GM21717 (cell line): ENCODE data around the gene GPRIN1.

Experiments used
- ATAC-seq: cut with Tn5 transposase; IDR thresholded peaks from one replicate; pipeline ENCODE4 v1.9.1; 2021; ENCODE audit warnings: mild to moderate bottlenecking, moderate library complexity; ENCODE audit not compliant: unreplicated experiment

GPRIN1 gene

DNA sequence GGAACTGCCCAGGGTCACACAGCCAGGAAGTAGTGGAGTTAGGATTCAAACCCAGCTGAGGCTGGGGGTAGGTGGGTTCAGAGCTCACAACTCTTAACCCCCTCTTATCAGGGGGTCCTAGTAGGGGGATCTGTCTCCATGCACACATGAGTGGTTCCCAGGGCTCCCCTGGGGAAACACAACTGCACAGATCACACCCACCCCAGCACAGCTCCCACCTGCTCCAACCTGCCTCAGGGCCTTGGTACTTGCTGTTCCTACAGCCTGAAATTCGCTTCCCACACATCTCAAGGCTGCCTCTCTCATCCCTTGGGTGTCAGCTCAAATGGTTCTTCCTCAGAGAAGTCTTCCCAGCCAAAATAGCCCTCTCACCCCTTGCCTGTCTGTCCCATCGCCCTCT, 15.6 kb upstream of the GPRIN1 start:
- no peak for ATAC-seq

DNA sequence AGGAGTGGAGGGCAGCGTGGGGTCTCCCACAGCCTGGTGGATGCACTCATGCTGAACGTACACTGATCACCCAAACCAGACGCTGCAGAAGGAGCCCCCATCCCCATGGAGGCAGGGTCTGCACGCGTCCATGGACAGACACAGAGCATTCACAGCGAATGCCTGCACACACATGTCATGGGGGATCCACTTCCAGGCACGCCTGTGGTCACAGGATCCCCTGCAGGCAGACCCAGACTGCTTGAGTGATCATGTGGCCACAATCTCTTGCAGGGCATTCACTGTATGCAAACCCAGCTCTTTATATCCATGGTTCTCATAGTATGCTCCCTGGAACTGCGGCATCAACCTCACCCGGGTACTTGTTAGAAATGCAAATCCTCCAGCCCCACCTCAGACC, 15.0 kb upstream of the GPRIN1 start:
- ATAC-seq: no peak

DNA sequence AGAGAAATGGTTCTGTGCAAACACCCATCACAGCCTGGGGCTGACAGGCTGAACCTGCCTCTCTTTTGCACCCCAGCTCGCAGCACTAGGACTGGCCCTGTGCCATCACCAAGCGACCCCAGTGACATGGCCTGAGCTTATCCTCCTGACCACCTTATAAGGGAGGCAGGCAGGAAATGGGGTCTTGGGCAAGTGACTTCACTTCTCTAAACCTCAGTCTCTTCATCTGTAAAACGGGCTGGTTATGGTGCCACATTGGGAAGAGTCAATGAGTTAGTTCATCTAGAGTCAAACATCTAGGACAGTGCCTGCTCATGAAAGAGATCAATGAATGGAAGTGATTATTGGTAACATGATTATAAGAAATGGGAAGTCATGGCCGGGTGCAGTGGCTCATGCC, 14.2 kb upstream of the GPRIN1 start:
- no peak for ATAC-seq

DNA sequence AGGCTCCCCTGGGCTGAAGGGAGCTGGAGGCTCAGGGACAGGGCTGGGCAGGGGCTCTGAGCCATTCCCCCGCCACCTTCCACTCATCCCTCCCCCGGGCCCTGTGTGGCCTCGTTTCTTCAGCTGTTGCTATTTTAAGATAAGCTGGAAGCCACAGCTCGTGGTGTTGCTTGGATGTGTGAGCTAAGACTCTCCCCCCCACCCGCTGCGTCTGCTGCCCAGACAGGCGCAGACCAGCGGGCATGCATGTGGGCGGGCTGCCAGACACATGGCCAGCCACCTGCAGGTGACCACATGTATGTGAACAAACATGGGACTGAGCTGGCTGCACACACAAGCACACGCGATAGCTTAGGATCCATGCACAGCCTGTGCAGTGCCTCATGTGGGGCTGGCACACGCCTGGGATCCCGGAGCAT, 11.7 kb upstream of the GPRIN1 start:
- no peak for ATAC-seq

DNA sequence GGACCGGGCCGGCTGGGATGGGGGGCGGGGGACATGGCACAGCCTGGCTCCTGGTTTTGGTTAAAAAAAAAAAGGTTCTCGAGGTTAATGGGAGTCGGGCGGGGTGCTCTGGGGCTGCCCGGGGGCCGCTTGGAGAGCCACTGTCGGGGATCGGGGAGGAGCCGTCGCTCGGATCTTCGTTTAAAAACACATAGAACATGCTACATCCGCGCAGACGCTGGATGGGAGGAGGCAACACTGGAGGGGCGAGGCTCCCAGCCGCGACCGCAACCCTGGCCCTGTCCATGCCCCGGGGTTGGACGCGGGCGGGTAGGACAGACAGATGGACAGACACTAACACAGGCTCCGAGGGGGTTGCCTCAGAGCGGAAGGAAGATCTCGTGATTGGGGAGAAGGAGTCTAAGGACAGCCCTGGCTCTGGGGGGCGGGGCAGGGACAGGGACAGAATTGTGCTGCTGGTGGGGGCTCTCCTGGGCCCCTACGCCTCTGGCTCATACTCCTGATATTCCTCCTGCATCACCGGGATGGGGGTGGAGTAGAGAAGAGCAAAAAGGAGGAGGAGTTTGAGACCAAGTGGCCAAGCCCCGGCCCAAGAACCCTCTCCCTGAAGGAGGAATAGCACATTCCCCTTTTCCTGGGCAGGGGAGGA, 10.5 kb upstream of the GPRIN1 start:
- ATAC-seq: no peak

DNA sequence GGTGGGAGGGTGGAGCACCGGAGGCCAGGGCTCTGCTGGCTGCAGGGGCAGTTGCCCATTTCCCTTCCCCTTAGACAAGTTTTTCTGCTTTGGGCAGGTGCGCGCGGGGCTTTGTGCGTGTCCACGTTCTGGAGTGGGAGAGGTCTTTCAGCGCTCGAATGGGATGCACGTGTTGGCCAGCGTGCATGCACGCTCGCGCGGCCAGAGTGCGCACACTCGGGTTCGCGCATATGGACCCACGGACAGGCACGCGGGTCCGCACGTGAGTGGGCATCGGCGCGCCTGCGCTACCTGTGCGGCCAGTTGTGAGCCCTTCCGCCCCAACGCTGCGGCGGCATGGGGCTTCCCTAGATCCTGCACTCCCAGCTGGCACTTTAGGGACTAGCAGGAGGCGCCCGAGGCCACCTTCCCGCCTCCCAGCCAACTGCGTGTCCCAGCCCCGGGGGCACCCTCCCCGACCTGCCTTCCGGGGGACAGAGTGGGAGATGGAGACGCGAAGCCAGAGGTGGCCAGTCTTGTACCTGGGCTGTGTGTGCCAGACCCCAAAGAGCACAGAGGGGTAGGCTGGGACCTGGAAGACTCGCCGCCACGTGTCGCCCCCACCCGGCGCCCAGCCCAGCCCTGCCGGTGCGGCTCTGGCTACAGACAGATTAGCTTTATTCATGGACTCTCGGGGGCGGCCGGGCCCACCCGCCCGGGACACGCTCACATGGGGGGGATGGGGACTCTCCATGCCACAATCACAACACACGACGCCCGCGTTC, 9.8 kb upstream of the GPRIN1 start:
- no peak for ATAC-seq

DNA sequence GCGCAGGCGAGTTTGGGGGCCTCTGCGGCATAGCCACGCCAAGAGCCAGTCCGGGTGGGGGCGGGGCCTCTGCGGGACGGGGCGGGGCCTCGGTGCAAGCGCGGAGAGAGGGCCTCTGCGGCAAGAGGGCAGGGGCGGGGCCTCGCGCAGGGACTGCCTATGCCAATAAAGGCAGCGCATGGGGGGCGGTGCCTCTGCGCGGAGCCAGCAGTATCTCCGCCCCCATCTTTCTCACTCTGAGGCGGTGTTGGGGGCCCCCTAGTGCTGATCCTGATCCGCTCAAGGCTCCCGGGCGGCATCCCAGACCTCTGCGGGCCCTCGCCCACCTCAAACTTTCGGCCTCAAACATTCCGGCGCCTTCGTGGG, 9.2 kb upstream of the GPRIN1 start:
- ATAC-seq: peak; percentile 65

DNA sequence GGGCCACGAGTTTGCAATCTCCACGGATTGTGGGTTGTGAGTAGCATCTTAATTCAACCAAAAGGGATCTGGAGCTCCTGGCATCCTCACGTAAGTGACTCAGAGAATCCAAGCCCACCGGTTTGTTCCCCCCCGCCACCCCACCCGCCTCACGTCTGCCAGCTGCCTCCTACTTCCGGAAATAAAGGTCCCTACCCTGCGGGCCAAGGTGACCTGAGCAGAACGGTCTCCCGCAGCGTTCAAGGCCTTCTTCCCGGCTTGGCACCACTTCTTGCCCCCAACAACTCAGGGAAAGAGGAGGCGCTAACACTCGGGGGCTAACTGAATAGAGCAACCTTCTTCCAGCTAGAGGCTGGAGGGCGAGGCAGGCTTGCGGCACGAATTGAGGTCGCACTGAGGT, 8.8 kb upstream of the GPRIN1 start:
- no peak for ATAC-seq

DNA sequence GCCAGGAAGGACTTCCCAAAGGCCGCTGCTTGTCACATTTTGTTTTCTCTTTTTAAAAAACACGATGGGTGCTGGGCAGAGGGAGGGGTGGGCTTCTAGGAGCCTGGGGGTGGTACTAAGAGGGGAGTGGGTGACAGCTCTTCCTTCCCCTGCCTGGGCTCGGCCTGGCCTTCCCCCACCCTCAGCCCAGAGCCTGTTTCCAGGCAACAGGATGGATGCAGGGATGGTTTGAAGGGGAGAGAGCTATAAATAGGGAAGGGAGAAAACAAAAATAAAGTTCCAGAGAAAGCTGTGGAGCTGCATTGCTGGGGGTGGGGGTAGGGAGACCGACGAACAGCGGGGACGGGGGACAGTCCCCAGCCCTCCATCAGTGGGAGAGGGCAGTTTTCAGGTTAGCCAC, 6.6 kb upstream of the GPRIN1 start:
- ATAC-seq: no peak

DNA sequence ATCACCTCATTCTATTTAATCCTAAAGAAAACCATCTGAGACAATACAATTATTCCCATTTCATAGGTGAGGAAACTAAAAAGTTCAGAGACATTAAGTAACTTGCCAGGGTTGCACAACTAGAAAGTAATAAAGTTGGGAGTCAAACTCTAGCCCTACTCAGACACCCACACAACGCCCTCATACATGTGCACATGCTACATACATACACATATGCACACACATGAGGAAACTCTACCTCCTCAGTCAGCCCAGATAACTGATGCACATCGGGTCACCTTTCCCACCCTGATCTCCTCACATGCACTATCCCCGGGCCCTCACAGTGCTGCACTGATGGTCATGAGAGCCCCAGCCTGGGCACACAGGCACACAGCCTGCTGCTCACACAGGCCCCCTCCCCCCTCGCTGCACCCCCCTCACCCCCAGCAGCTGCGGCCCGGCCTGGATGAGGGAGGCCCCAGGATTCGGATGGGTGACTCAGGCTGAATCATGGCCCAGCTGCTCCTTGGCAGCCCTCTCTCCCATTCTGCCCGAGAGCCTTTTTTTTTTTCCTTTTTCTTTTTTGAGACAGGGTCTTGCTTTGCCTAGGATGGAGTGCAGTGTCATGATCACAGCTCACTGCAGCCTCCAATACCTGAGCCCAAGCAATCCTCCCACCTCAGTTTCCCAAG, 5.0 kb upstream of the GPRIN1 start:
- ATAC-seq: no peak

DNA sequence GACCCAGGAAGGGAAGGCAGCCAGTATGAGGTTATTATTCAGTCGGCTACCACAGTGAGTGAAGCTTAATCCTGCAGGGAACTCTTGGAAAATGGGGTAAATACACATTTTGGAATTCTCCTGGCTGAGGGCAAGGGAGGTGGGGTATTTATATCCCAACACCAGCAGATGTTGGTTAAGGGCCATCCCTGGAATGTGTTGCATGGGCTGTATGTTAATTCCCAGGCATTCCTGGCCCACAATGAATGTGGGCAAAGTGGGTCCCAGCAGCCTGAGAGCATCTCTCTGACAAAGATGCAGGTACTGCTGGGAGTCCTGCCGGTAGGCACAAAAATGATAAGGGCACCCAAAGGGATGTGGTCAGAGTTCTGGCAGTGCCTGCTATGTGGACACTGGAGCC, 2.9 kb upstream of the GPRIN1 start:
- no peak for ATAC-seq

DNA sequence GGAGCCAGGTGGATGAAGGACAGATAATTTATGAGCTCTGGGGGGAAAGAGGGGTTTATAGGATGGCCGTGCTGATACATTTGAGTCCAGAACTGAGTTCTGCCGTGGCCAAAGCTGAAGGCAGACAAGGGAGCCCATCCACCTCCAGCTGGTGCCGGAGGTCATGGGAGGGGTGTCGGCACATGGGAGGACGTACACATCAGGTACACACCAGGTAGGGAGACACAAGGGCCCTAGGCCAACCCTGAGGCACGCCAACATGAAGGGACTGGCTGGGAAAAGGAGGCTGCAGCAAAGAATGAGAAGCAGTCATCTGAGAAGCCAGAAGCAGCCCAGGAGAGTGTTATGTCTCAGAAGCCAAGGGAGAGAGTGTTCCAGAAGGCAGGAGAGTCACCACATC, 2.1 kb upstream of the GPRIN1 start:
- ATAC-seq: no peak

DNA sequence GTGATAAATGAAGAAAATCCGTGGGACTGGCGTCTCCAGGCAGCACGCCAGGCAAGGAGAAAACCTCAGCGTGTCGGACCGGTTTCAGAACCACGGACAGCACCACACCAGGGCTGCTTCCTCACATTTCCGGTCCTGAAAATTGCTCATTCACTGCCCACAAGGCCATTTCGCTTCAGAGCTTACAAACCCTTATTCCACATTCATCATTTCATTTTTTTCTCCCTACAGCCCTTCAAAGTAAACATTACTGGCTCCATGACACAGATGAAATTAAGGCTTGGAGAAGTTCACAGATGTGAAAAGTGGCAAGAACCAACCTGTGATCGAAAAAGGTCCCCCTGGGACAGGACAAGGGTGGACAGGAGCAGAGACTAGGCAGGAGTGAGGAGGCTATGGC, 1.5 kb upstream of the GPRIN1 start:
- ATAC-seq: no peak

DNA sequence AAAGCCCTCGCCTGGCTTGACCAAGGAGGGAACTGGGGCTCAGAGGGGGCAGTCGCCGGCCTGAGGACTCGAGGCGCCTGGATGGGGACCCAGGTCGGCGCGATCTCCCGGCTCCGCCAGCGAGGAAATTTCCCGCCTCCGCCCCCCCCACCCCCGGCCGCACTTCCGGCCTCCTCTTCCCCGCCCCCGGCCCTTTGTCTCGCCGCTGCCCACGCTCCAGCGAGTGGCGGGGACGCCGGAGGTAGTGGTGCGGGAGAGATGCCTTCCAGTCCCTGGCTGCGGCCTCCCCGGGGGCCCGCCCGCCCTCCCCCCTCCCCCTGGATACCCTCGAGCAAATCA, 448 bp upstream of the GPRIN1 start:
- peak; percentile 7 for ATAC-seq

DNA sequence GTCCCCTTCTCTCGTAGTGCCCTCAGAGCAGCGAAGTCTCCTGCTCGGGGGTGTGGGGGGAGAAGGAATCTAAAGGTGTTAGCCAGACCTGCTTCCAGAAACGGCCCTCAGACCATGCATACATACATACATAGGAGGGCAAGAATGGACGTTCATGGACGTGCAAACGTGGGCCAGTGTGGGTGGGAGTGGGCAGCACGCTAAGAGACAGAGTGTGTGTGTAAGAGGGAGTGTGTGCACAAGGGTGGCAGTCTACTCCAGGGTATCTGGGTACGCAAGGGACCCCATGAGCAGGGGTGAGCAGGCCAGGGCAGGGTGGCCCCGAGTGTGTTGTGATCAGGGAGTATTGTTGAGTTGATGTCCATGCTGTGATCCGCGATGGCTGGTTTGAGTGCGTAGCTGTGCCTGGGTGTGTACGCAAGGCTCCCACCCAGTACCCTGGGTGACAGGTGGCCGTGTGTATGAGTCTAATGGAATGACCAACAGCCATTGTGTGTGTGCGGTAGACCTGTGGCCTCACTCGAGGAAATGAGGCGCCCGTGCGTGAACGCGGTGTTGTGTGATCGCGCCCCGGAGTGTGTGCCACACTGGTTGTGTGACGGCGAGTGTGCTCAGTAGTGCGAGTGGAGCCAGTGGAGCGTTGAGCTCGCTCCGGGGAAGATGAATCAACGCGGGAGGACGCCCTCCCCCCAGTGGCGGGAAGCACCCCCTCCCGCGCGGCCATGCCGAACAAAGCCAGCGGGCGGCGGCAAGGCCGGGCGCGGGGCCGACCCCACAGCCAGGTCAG, 826 bp downstream of the GPRIN1 start:
- no peak for ATAC-seq

DNA sequence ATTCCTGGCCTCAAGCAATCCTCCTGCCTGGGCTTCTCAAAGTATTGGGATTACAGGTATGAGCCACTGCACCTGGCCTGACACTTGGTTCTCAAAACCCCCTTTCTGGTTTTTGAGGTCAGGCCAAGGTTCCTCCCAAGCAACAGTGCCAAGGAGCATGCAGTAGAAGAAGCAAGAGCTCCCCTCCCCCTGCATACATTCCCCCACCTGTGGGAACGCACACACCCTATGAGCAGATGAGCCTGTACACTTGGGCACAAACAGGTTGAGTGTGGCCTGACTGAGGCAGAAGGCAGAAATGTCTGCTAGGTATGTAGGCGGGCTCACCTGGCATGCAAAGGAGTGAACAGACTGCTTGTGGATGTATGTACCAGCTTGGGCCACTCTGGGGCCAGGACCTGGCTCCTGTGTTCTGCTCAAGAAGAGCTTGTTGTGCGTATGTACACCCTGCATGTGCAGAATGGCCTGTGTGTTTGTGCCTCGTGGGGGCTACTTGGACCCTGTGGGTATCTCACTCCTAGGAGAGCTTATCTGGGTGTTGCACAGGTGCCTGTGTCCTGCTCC, 1.7 kb downstream of the GPRIN1 start:
- no peak for ATAC-seq

DNA sequence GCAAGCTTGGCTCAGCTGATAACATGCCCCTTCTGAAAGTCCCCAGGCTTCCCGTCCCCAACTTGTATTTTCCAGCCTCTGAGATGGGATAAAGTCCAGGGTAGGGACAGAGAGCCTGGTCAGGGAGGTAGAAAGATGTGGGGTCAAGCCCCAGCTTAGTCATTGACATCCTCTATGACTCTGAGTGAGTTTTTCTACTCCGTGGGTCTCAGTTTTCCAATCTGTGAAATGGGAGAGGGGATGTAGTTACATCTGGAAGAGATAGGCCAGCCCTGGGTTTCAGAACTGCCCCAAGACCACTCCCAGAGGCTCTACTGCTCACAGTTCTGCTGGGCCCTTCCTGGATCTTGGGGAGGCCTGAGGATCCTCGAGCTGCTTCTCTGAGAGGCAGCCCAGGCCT, 3.1 kb downstream of the GPRIN1 start:
- no peak for ATAC-seq

DNA sequence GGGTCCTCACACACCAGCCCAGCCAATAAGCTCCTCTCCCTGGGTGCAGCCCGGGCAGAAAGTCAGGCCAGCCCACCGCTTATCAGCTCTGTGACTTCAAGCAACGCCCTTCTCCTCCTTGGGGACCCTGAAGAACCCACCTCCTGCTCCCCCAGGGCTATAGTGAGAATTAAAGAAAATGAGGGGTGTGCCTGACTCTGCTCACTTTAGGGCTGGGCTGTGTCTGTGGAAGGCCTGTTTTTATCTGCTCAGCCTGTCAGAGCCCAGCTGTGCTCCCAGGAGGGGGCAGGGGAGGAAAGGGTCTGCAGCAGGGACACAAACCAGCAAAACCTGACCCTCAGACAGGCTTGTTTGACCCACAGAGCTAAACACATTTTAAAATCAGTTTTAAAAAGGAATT, 3.9 kb downstream of the GPRIN1 start:
- ATAC-seq: no peak

DNA sequence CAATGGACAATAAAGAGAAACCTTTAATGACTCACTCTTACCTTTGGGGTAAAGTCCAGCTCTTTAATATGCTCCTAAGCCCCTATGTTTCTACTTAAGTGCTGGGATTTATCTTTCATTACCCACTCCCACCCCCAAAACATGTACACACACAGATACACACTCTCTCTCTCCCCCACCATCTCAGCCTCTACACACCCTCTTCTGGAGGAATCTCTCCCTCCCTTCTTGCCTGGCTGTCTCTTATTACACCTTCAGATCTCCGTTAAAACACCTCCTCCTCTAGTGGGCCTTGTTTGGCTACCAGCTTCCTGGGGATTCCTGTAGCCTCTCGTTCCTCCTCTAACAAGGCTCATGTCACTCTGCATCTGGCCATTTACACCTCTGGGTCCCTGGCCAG, 6.9 kb downstream of the GPRIN1 start:
- ATAC-seq: no peak

DNA sequence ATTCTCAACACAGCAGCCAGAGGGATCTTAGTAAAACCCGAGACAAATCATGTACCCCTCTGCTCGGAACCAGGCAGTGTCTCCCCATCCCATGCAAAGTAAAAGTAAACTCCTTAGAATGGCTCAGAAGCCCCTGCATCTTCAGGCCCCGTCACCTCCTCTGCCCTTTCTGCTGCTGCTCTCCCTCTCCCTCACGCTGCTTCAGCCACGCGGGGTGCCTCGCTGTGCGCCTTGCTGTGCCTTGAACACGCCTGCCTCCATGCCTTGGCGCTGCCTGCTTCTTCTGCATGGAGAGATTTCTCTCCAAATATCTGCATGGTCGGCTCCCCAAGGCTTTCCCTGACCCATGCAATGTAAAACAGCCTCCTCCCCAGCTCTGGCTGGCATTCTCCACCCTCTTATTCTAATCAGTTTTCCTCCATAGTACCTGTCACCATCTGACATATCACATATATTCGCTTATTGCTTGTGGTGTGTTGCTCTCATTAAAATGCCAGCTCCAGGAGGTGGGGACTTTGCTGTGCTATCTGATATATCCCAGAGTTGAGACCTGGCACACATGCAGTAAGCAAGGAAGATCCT, 8.0 kb downstream of the GPRIN1 start:
- ATAC-seq: no peak
